Fibroblast of lung (primary cell): Measurements from ENCODE around the gene TAS2R41.

Experiments
- CTCF ChIP-seq, 2 donors: IDR thresholded peaks in 1 of 2; conservative IDR thresholded peaks in 1 of 2; 1 replicate in 1 of 2; 2 replicates in 1 of 2; pipeline ENCODE4 v1.5.1; 2011 to 2012; ENCODE audit warnings: low read length in 2 of 2, control low read depth in 1 of 2, inconsistent platforms in 1 of 2, low read depth in 1 of 2, mild to moderate bottlenecking in 1 of 2
- EZH2 ChIP-seq: IDR thresholded peaks from 2 replicates; pipeline ENCODE4 v1.5.1; 2012; ENCODE audit warnings: low read length, control low read depth, mild to moderate bottlenecking; ENCODE audit errors: missing control alignments

GRCh38 chr7:143487061-143487460 is 9.4 kb downstream of the TAS2R41 start:
- no peak for TF ChIP-seq CTCF (conservative IDR thresholded peaks at IDR 0.05 in 1 of 2, IDR thresholded peaks at IDR 0.05 in 1 of 2; ENCODE audit: low read depth in 1 of 2, low read length in 2 of 2)
- TF ChIP-seq EZH2, result no peak
